HEK293 (cell line): ENCODE results near the gene UBR4.

Experiments
- SETDB1 ChIP-seq: IDR thresholded peaks from one replicate; pipeline ENCODE4 v1.6.1; 2017; ENCODE audit warnings: mild to moderate bottlenecking, low read length, moderate library complexity, mixed read lengths; ENCODE audit not compliant: insufficient read length
- ZFP41 ChIP-seq: fragments of 450-650 bp; formaldehyde crosslinking; IDR thresholded peaks from 2 replicates; pipeline ENCODE4 v1.5.1; 2016; ENCODE audit warnings: missing biosample characterization, missing genetic modification characterization, borderline replicate concordance
- TF ChIP-seq, protein P1 (sequence below): fragments of 450-650 bp; formaldehyde crosslinking; IDR thresholded peaks from 2 replicates; pipeline ENCODE4 v1.5.1; 2016; ENCODE audit warnings: missing biosample characterization, missing genetic modification characterization
- TF ChIP-seq, protein P2 (sequence below): fragments of 450-650 bp; formaldehyde crosslinking; IDR thresholded peaks from 2 replicates; pipeline ENCODE4 v1.5.1; 2016; ENCODE audit warnings: missing biosample characterization, missing genetic modification characterization
- TF ChIP-seq, protein P3 (sequence below): fragments of 450-650 bp; formaldehyde crosslinking; IDR thresholded peaks from 2 replicates; pipeline ENCODE4 v1.5.1; 2016; ENCODE audit warnings: missing biosample characterization, missing genetic modification characterization
- TF ChIP-seq, protein P4 (sequence below): fragments of 450-650 bp; formaldehyde crosslinking; optimal IDR thresholded peaks from 2 replicates; pipeline ENCODE3; 2016; ENCODE audit warnings: missing biosample characterization, mild to moderate bottlenecking, missing genetic modification characterization
- TF ChIP-seq, protein P5 (sequence below): fragments of 450-650 bp; formaldehyde crosslinking; IDR thresholded peaks from 2 replicates; pipeline ENCODE4 v1.5.1; 2017; ENCODE audit warnings: missing biosample characterization, missing genetic modification characterization

DNA sequence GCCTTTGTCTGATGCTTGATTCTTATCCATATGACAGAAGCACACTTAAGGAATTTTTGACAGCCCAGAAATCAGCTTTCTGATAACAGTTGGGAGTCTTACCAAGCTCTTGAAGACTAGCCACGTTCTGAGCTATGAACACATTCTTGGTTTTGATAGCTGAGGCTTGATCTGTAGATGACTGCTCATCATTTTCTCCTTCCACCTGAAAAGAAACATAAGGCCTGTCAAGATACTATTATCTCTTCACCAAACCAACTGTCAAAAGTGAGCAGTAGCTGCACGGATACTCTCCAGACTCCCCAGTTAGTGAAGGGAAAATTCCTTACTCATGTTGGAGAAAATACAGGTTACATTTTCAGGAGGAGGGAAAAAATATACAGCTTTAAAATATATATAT, 12.2 kb downstream of the UBR4 start:
- TF ChIP-seq, protein P1, sequence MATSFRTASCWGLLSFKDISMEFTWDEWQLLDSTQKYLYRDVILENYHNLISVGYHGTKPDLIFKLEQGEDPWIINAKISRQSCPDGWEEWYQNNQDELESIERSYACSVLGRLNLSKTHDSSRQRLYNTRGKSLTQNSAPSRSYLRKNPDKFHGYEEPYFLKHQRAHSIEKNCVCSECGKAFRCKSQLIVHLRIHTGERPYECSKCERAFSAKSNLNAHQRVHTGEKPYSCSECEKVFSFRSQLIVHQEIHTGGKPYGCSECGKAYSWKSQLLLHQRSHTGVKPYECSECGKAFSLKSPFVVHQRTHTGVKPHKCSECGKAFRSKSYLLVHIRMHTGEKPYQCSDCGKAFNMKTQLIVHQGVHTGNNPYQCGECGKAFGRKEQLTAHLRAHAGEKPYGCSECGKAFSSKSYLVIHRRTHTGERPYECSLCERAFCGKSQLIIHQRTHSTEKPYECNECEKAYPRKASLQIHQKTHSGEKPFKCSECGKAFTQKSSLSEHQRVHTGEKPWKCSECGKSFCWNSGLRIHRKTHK (tag by site-specific recombination): no peak
- TF ChIP-seq, protein P2, sequence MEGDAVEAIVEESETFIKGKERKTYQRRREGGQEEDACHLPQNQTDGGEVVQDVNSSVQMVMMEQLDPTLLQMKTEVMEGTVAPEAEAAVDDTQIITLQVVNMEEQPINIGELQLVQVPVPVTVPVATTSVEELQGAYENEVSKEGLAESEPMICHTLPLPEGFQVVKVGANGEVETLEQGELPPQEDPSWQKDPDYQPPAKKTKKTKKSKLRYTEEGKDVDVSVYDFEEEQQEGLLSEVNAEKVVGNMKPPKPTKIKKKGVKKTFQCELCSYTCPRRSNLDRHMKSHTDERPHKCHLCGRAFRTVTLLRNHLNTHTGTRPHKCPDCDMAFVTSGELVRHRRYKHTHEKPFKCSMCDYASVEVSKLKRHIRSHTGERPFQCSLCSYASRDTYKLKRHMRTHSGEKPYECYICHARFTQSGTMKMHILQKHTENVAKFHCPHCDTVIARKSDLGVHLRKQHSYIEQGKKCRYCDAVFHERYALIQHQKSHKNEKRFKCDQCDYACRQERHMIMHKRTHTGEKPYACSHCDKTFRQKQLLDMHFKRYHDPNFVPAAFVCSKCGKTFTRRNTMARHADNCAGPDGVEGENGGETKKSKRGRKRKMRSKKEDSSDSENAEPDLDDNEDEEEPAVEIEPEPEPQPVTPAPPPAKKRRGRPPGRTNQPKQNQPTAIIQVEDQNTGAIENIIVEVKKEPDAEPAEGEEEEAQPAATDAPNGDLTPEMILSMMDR: no peak
- TF ChIP-seq SETDB1 (no peak), ZFP41 (tag by site-specific recombination) (no peak)
- TF ChIP-seq, protein P3, sequence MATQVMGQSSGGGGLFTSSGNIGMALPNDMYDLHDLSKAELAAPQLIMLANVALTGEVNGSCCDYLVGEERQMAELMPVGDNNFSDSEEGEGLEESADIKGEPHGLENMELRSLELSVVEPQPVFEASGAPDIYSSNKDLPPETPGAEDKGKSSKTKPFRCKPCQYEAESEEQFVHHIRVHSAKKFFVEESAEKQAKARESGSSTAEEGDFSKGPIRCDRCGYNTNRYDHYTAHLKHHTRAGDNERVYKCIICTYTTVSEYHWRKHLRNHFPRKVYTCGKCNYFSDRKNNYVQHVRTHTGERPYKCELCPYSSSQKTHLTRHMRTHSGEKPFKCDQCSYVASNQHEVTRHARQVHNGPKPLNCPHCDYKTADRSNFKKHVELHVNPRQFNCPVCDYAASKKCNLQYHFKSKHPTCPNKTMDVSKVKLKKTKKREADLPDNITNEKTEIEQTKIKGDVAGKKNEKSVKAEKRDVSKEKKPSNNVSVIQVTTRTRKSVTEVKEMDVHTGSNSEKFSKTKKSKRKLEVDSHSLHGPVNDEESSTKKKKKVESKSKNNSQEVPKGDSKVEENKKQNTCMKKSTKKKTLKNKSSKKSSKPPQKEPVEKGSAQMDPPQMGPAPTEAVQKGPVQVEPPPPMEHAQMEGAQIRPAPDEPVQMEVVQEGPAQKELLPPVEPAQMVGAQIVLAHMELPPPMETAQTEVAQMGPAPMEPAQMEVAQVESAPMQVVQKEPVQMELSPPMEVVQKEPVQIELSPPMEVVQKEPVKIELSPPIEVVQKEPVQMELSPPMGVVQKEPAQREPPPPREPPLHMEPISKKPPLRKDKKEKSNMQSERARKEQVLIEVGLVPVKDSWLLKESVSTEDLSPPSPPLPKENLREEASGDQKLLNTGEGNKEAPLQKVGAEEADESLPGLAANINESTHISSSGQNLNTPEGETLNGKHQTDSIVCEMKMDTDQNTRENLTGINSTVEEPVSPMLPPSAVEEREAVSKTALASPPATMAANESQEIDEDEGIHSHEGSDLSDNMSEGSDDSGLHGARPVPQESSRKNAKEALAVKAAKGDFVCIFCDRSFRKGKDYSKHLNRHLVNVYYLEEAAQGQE (tag by site-specific recombination): no peak
- TF ChIP-seq, protein P4, sequence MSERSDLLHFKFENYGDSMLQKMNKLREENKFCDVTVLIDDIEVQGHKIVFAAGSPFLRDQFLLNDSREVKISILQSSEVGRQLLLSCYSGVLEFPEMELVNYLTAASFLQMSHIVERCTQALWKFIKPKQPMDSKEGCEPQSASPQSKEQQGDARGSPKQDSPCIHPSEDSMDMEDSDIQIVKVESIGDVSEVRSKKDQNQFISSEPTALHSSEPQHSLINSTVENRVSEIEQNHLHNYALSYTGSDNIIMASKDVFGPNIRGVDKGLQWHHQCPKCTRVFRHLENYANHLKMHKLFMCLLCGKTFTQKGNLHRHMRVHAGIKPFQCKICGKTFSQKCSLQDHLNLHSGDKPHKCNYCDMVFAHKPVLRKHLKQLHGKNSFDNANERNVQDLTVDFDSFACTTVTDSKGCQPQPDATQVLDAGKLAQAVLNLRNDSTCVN (tag by site-specific recombination): no peak
- TF ChIP-seq, protein P5, sequence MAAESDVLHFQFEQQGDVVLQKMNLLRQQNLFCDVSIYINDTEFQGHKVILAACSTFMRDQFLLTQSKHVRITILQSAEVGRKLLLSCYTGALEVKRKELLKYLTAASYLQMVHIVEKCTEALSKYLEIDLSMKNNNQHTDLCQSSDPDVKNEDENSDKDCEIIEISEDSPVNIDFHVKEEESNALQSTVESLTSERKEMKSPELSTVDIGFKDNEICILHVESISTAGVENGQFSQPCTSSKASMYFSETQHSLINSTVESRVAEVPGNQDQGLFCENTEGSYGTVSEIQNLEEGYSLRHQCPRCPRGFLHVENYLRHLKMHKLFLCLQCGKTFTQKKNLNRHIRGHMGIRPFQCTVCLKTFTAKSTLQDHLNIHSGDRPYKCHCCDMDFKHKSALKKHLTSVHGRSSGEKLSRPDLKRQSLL: no peak
